Karpas-422 (cell line): ENCODE data around the gene SMAD1. TPM values are rescaled to one million over a fixed set of nuclear protein-coding genes. Genes with fewer than 3 reads are reported as not detected.

ENCODE experiments used
- total RNA-seq: library from RNA; depleted of rRNA; stranded (reverse); fragments of >200 nt; shearing (Covaris generic); gene quantifications from 2 replicates; pipeline ENCODE4 v1.2.3, GENCODE V29; 2014; ENCODE audit warnings: low replicate concordance; rRNA removed

Gene SMAD1
- total RNA-seq, 1 experiment from 2014 or later, result not detected

Other genes with a start within 250 kb of the SMAD1 start
- gene MMAA, start 137.5 kb downstream of the SMAD1 start, total RNA-seq, result 4.0 and 9.5 TPM in 2 replicates
- not detected in 2 replicates for gene C4orf51, start 198.3 kb downstream of the SMAD1 start, total RNA-seq